ENCODE measurements around the gene BABAM2. TPM values are rescaled to one million over a fixed set of nuclear protein-coding genes. Genes with fewer than 3 reads are reported as not detected.

Gene BABAM2
- total and polyA plus RNA-seq, 10 of the 15 experiments (the other 5 are each of a cell fraction or from before 2014, with no cell fraction given): 30.7 to 59.9 (median 44.5) TPM

DNA sequence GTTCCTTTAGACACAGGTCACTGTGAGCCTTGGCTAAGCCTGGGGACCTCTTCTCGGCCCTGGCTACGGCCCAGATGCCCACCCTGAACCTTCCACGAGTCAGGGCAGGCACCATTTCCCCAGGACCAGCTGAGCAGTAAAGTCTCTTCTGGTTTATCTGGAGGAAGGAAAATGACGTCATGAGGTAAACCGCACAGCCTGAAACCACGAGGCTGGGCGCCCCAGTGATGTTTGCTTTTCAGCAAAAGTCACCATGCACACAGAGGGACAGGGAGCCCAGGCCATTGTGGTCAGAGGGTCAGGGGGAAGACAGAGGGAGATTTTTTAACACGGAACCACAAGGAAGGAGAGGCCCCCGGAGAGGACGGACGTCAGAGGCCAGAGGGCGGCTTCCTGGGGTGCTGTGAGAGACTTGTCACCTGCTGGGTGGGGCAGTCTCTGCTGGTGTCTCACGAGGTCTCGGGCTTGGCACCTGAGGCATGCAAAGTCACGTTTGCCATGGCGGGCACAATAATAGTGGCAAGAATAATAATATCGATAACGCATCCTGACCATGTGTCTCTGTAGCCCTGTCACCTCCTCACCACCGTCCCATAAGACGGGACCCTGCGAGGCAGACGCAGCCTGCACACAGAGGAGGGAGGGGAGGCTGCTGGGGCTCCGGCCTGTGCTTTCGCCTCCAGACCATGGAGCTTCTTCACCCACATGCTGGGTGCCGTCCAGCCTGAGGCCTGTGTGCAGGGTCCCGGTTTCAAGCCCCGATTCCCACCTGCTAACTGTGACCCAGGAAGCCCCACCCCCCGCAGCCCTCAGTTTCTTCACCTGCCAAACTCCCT lies 468.9 kb downstream of the BABAM2 start (continued):
- TF ChIP-seq, protein P1, sequence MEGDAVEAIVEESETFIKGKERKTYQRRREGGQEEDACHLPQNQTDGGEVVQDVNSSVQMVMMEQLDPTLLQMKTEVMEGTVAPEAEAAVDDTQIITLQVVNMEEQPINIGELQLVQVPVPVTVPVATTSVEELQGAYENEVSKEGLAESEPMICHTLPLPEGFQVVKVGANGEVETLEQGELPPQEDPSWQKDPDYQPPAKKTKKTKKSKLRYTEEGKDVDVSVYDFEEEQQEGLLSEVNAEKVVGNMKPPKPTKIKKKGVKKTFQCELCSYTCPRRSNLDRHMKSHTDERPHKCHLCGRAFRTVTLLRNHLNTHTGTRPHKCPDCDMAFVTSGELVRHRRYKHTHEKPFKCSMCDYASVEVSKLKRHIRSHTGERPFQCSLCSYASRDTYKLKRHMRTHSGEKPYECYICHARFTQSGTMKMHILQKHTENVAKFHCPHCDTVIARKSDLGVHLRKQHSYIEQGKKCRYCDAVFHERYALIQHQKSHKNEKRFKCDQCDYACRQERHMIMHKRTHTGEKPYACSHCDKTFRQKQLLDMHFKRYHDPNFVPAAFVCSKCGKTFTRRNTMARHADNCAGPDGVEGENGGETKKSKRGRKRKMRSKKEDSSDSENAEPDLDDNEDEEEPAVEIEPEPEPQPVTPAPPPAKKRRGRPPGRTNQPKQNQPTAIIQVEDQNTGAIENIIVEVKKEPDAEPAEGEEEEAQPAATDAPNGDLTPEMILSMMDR (IDR thresholded peaks at IDR 0.05 in 2 of 3, conservative IDR thresholded peaks at IDR 0.05 in 1 of 3; ENCODE audit: control insufficient read depth in 2 of 3, extremely low read depth in 1 of 3, insufficient read depth in 1 of 3, low read depth in 3 of 3, low read length in 3 of 3): no peak
- TF ChIP-seq, protein P2, sequence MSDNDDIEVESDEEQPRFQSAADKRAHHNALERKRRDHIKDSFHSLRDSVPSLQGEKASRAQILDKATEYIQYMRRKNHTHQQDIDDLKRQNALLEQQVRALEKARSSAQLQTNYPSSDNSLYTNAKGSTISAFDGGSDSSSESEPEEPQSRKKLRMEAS (IDR thresholded peaks at IDR 0.05; ENCODE audit: low read depth, low read length): peak; percentile 49; the same call in 1 of the 2 replicates
- no peak for TF ChIP-seq RAD21 (IDR thresholded peaks at IDR 0.05; ENCODE audit: insufficient read depth, low read depth, low read length)
- peak; percentile 95 for TF ChIP-seq CBFB (IDR thresholded peaks at IDR 0.05; ENCODE audit: low read depth)
- 0 out of 2 replicates have a peak, but pooled peaks have one; percentile 43 for TF ChIP-seq BCL11A (IDR thresholded peaks at IDR 0.05; ENCODE audit: low read depth, low read length)
- peak; percentile 100 for TF ChIP-seq ATF7 (IDR thresholded peaks at IDR 0.05; ENCODE audit: low read depth)
- TF ChIP-seq CHD4 (IDR thresholded peaks at IDR 0.05): no peak
- no peak for TF ChIP-seq RBBP5 (conservative IDR thresholded peaks at IDR 0.05)
- peak; percentile 50; the same call in 1 of the 2 replicates for TF ChIP-seq TBL1XR1 (IDR thresholded peaks at IDR 0.05; ENCODE audit: low read depth, low read length)
- no peak for TF ChIP-seq FOS (IDR thresholded peaks at IDR 0.05; ENCODE audit: borderline replicate concordance, extremely low read depth, insufficient read length)
- TF ChIP-seq PAX5 (IDR thresholded peaks at IDR 0.05; ENCODE audit: borderline replicate concordance, low read depth, low read length): peak; percentile 25; the same call in 1 of the 2 replicates
- no peak for TF ChIP-seq BMI1 (IDR thresholded peaks at IDR 0.05; ENCODE audit: borderline replicate concordance)
- no peak for TF ChIP-seq YBX1 (IDR thresholded peaks at IDR 0.05)
- TF ChIP-seq, protein P3, sequence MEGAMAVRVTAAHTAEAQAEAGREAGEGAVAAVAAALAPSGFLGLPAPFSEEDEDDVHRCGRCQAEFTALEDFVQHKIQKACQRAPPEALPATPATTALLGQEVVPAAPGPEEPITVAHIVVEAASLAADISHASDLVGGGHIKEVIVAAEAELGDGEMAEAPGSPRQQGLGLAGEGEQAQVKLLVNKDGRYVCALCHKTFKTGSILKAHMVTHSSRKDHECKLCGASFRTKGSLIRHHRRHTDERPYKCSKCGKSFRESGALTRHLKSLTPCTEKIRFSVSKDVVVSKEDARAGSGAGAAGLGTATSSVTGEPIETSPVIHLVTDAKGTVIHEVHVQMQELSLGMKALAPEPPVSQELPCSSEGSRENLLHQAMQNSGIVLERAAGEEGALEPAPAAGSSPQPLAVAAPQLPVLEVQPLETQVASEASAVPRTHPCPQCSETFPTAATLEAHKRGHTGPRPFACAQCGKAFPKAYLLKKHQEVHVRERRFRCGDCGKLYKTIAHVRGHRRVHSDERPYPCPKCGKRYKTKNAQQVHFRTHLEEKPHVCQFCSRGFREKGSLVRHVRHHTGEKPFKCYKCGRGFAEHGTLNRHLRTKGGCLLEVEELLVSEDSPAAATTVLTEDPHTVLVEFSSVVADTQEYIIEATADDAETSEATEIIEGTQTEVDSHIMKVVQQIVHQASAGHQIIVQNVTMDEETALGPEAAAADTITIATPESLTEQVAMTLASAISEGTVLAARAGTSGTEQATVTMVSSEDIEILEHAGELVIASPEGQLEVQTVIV (IDR thresholded peaks at IDR 0.05; ENCODE audit: borderline replicate concordance, partially characterized antibody): no peak
- TF ChIP-seq GABPA (IDR thresholded peaks at IDR 0.05; ENCODE audit: low read depth): no peak
- peak; percentile 82 for TF ChIP-seq CREB1 (IDR thresholded peaks at IDR 0.05; ENCODE audit: low read depth)
- TF ChIP-seq, protein P4, sequence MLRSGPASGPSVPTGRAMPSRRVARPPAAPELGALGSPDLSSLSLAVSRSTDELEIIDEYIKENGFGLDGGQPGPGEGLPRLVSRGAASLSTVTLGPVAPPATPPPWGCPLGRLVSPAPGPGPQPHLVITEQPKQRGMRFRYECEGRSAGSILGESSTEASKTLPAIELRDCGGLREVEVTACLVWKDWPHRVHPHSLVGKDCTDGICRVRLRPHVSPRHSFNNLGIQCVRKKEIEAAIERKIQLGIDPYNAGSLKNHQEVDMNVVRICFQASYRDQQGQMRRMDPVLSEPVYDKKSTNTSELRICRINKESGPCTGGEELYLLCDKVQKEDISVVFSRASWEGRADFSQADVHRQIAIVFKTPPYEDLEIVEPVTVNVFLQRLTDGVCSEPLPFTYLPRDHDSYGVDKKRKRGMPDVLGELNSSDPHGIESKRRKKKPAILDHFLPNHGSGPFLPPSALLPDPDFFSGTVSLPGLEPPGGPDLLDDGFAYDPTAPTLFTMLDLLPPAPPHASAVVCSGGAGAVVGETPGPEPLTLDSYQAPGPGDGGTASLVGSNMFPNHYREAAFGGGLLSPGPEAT (IDR thresholded peaks at IDR 0.05; ENCODE audit: low read depth): peak; percentile 65
- TF ChIP-seq, protein P5, sequence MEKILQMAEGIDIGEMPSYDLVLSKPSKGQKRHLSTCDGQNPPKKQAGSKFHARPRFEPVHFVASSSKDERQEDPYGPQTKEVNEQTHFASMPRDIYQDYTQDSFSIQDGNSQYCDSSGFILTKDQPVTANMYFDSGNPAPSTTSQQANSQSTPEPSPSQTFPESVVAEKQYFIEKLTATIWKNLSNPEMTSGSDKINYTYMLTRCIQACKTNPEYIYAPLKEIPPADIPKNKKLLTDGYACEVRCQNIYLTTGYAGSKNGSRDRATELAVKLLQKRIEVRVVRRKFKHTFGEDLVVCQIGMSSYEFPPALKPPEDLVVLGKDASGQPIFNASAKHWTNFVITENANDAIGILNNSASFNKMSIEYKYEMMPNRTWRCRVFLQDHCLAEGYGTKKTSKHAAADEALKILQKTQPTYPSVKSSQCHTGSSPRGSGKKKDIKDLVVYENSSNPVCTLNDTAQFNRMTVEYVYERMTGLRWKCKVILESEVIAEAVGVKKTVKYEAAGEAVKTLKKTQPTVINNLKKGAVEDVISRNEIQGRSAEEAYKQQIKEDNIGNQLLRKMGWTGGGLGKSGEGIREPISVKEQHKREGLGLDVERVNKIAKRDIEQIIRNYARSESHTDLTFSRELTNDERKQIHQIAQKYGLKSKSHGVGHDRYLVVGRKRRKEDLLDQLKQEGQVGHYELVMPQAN (conservative IDR thresholded peaks at IDR 0.05): no peak
